Mesenchymal stem cell (in vitro differentiated cells and primary cell): ENCODE results near the gene ILRUN.
"Not testable (repeated sequence)": the region's sequence is repeated elsewhere in the genome, so short reads cannot be mapped to it uniquely, and the experiment has no call there.

Experiments
- DNase-seq: peaks from one replicate; pipeline ENCODE4 v3.0.0-alpha.2; 2013
- H2AFZ ChIP-seq: one replicate; pipeline ENCODE4 v1.6.1; 2013; ENCODE audit warnings: low read depth, mild to moderate bottlenecking, control low read depth, inconsistent platforms, low read length, moderate library complexity
- H2AK5ac ChIP-seq: 2 replicates; pipeline ENCODE4 v1.6.1; 2013; ENCODE audit warnings: low read length, moderate library complexity, mild to moderate bottlenecking, inconsistent platforms; ENCODE audit not compliant: severe bottlenecking
- H2BK120ac ChIP-seq: one replicate; pipeline ENCODE4 v1.6.1; 2013; ENCODE audit warnings: low read depth, mild to moderate bottlenecking, inconsistent platforms, low read length, moderate library complexity
- H2BK12ac ChIP-seq, 2 experiments: one replicate each; pipeline ENCODE4 v1.6.1; 2013; ENCODE audit warnings: inconsistent platforms in 2 of 2, low read length in 2 of 2, mild to moderate bottlenecking in 2 of 2, moderate library complexity in 2 of 2, control low read depth in 1 of 2
- H2BK15ac ChIP-seq: one replicate; pipeline ENCODE4 v1.6.1; 2013; ENCODE audit warnings: mild to moderate bottlenecking, low read depth, inconsistent platforms; ENCODE audit not compliant: poor library complexity, severe bottlenecking
- H2BK5ac ChIP-seq: 2 replicates; pipeline ENCODE4 v1.6.1; 2013; ENCODE audit warnings: low read depth, mild to moderate bottlenecking, low read length, control low read depth, inconsistent platforms; ENCODE audit not compliant: poor library complexity, severe bottlenecking
- H3K14ac ChIP-seq, 2 experiments: one replicate each; pipeline ENCODE4 v1.6.1; 2013; ENCODE audit warnings: inconsistent platforms in 2 of 2, low read length in 2 of 2, control low read depth in 1 of 2, mild to moderate bottlenecking in 1 of 2, moderate library complexity in 1 of 2
- H3K18ac ChIP-seq, 2 experiments: one replicate each; pipeline ENCODE4 v1.6.1; 2013; ENCODE audit warnings: inconsistent platforms in 2 of 2, low read length in 2 of 2, control low read depth in 1 of 2, low read depth in 1 of 2, mild to moderate bottlenecking in 1 of 2
- H3K23ac ChIP-seq, 2 experiments: one replicate each; pipeline ENCODE4 v1.6.1; 2013; ENCODE audit warnings: inconsistent platforms in 2 of 2, low read length in 2 of 2, mild to moderate bottlenecking in 2 of 2, moderate library complexity in 2 of 2, control low read depth in 1 of 2
- H3K27ac ChIP-seq: 2 replicates; pipeline ENCODE4 v1.5.1; 2013; ENCODE audit warnings: mild to moderate bottlenecking, moderate library complexity, low read length, control low read depth, inconsistent platforms; ENCODE audit not compliant: poor library complexity, severe bottlenecking
- H3K27me3 ChIP-seq, 2 experiments: 2 replicates each; pipeline versions ENCODE4 v1.6.1 to v1.7.0; 2013; ENCODE audit warnings: low read length in 2 of 2, mild to moderate bottlenecking in 2 of 2, moderate library complexity in 2 of 2, control low read depth in 1 of 2, inconsistent platforms in 1 of 2; ENCODE audit not compliant: control insufficient read depth in 1 of 2, insufficient read depth in 1 of 2
- H3K36me3 ChIP-seq, 2 experiments: 2 replicates each; pipeline versions ENCODE4 v1.6.1 to v1.7.0; 2013; ENCODE audit warnings: low read length in 2 of 2, control low read depth in 1 of 2, inconsistent platforms in 1 of 2, low read depth in 1 of 2, mild to moderate bottlenecking in 1 of 2; ENCODE audit not compliant: insufficient read depth in 2 of 2, control insufficient read depth in 1 of 2
- H3K4ac ChIP-seq, 2 experiments: one replicate each; pipeline ENCODE4 v1.6.1; 2013; ENCODE audit warnings: inconsistent platforms in 2 of 2, low read length in 2 of 2, mild to moderate bottlenecking in 2 of 2, moderate library complexity in 2 of 2, control low read depth in 1 of 2, low read depth in 1 of 2
- H3K4me1 ChIP-seq: 2 replicates; pipeline ENCODE4 v1.6.1; 2013; ENCODE audit warnings: low read depth, low read length, control low read depth; ENCODE audit not compliant: control insufficient read depth, insufficient read depth
- H3K4me2 ChIP-seq: 2 replicates; pipeline ENCODE4 v1.6.1; 2013; ENCODE audit warnings: low read length, mild to moderate bottlenecking, inconsistent platforms; ENCODE audit not compliant: poor library complexity, severe bottlenecking
- H3K4me3 ChIP-seq, 2 experiments: 2 replicates each; pipeline versions ENCODE4 v1.5.1 to v1.7.0; 2013; ENCODE audit warnings: low read length in 2 of 2, mild to moderate bottlenecking in 2 of 2, control low read depth in 1 of 2, low read depth in 1 of 2; ENCODE audit not compliant: insufficient read depth in 1 of 2
- H3K79me1 ChIP-seq: replicated peaks from 2 replicates; pipeline ENCODE4 v1.6.1; 2013; ENCODE audit warnings: mild to moderate bottlenecking, control low read depth, low read length, inconsistent platforms; ENCODE audit not compliant: poor library complexity, severe bottlenecking
- H3K9ac ChIP-seq: 2 replicates; pipeline ENCODE4 v1.7.0; 2013; ENCODE audit warnings: mild to moderate bottlenecking, low read length, moderate library complexity
- H3K9me3 ChIP-seq: 2 replicates; pipeline ENCODE4 v1.7.0; 2013; ENCODE audit warnings: mild to moderate bottlenecking, low read length; ENCODE audit not compliant: control insufficient read depth
- H4K8ac ChIP-seq: one replicate; pipeline ENCODE4 v1.6.1; 2013; ENCODE audit warnings: inconsistent platforms, mild to moderate bottlenecking, low read length, moderate library complexity
- H4K91ac ChIP-seq: one replicate; pipeline ENCODE4 v1.6.1; 2013; ENCODE audit warnings: mild to moderate bottlenecking, low read length, inconsistent platforms
- WGBS: methylation state at CpG from one replicate; pipeline ENCODE4 v1.1.7; 2013; ENCODE audit warnings: mixed read lengths; 5-methylcytosine and 5-hydroxymethylcytosine counted together

ILRUN gene

GRCh38 chr6:34714663-34715062 is 18.1 kb upstream of the ILRUN start:
- H2AFZ ChIP-seq = no peak overlapping the region
- no peak overlapping the region for H3K4ac ChIP-seq
- H3K36me3 ChIP-seq = no peaks in the 10 kb centered on the region
- no peaks in the 10 kb centered on the region for H3K79me1 ChIP-seq
- no peak overlapping the region for H3K4me3 ChIP-seq
- H3K23ac ChIP-seq = no peak overlapping the region
- H4K91ac ChIP-seq = no peak overlapping the region
- no peak overlapping the region for H3K4me2 ChIP-seq
- no peak overlapping the region for H3K14ac ChIP-seq
- H2BK120ac ChIP-seq = no peak overlapping the region
- no peaks in the 10 kb centered on the region for H3K9me3 ChIP-seq
- no peak overlapping the region for H3K9ac ChIP-seq
- H2BK12ac ChIP-seq = no peak overlapping the region
- H2BK5ac ChIP-seq = no peak overlapping the region
- H3K27me3 ChIP-seq = no peaks in the 10 kb centered on the region
- H3K27ac ChIP-seq = no peak overlapping the region
- H4K8ac ChIP-seq = no peak overlapping the region
- 98% methylated on average over 3 of the region's 4 CpGs for WGBS
- no peak overlapping the region for H2BK15ac ChIP-seq
- DNase-seq = no peak
- no peak overlapping the region for H3K18ac ChIP-seq
- H2AK5ac ChIP-seq = no peak overlapping the region
- H3K4me1 ChIP-seq = no peaks in the 10 kb centered on the region

- not testable (repeated sequence) for H3K4ac ChIP-seq, H4K8ac ChIP-seq, H2AK5ac ChIP-seq, H3K79me1 ChIP-seq, H3K9me3 ChIP-seq, H3K27me3 ChIP-seq, H2BK12ac ChIP-seq, H3K27ac ChIP-seq, DNase-seq, H4K91ac ChIP-seq, H3K4me1 ChIP-seq, H3K23ac ChIP-seq, H3K9ac ChIP-seq, H2AFZ ChIP-seq, H3K4me3 ChIP-seq, H3K14ac ChIP-seq, H2BK15ac ChIP-seq, H2BK120ac ChIP-seq, H2BK5ac ChIP-seq, H3K36me3 ChIP-seq, H3K18ac ChIP-seq, H3K4me2 ChIP-seq
- WGBS = 96% methylated on average over 6 of the region's 7 CpGs
Observed at GRCh38 chr6:34712881-34713280, 16.3 kb upstream of the ILRUN start.

- H3K9me3 ChIP-seq = no peaks in the 10 kb centered on the region
- H3K9ac ChIP-seq = peak overlapping the region; percentile 21
- H2BK15ac ChIP-seq = peak overlapping the region; percentile 89
- H3K79me1 ChIP-seq = no peaks in the 10 kb centered on the region
- no peak overlapping the region for H3K18ac ChIP-seq
- H2AFZ ChIP-seq = no peak overlapping the region
- no peaks in the 10 kb centered on the region for H3K27me3 ChIP-seq
- H2AK5ac ChIP-seq = no peak overlapping the region
- no peak overlapping the region for H3K4ac ChIP-seq
- 82% methylated on average over 5 of the region's 5 CpGs for WGBS
- no peak overlapping the region for H3K27ac ChIP-seq
- DNase-seq = no peak
- no peak overlapping the region for H2BK5ac ChIP-seq
- peaks cover 2% of the 10 kb centered on the region for H3K4me1 ChIP-seq
- no peak overlapping the region for H3K4me3 ChIP-seq
- H3K36me3 ChIP-seq = no peaks in the 10 kb centered on the region
- H2BK12ac ChIP-seq = no peak overlapping the region
- peak overlapping the region; percentile 27 for H4K91ac ChIP-seq
- peak overlapping the region in 1 of 2 experiments; percentile 71 for H3K14ac ChIP-seq
- peak overlapping the region; percentile 75 for H4K8ac ChIP-seq
- no peak overlapping the region for H3K4me2 ChIP-seq
- H2BK120ac ChIP-seq = no peak overlapping the region
- no peak overlapping the region for H3K23ac ChIP-seq
Observed at GRCh38 chr6:34709386-34709785, 12.8 kb upstream of the ILRUN start.

GRCh38 chr6:34705241-34705640 is 8.7 kb upstream of the ILRUN start:
- Histone ChIP-seq H3K36me3 (no peaks in the 10 kb centered on the region), H3K14ac (no peak overlapping the region), H2BK12ac (no peak overlapping the region), H3K4ac (no peak overlapping the region), H3K4me2 (no peak overlapping the region), H3K27ac (no peak overlapping the region), H2AK5ac (no peak overlapping the region), H4K8ac (no peak overlapping the region), H3K4me1 (peaks cover 2% of the 10 kb centered on the region), H3K23ac (no peak overlapping the region), H2BK15ac (no peak overlapping the region), H3K4me3 (no peak overlapping the region), H3K27me3 (no peaks in the 10 kb centered on the region), H2AFZ (no peak overlapping the region), H3K79me1 (no peaks in the 10 kb centered on the region), H3K9me3 (no peaks in the 10 kb centered on the region), H4K91ac (no peak overlapping the region), H3K9ac (no peak overlapping the region), H3K18ac (no peak overlapping the region), H2BK5ac (no peak overlapping the region), H2BK120ac (no peak overlapping the region)
- WGBS = 94% methylated on average over 3 of the region's 3 CpGs
- no peak for DNase-seq
